Progenitor cell of endocrine pancreas (in vitro differentiated cells): ENCODE results near the gene PNPLA2. TPM values are rescaled to one million over a fixed set of nuclear protein-coding genes. Genes with fewer than 3 reads are reported as not detected.

Source experiments
- DNase-seq: peaks from one replicate; pipeline ENCODE4 v3.0.0; 2021; ENCODE audit warnings: low spot score; ENCODE audit not compliant: unreplicated experiment
- H3K27ac Mint-ChIP-seq: 2 replicates; pipeline ENCODE4 v1.8.0; 2021; ENCODE audit warnings: mild to moderate bottlenecking, moderate library complexity, mixed read lengths
- H3K27me3 Mint-ChIP-seq: 2 replicates; pipeline ENCODE4 v1.8.0; 2021; ENCODE audit warnings: mixed read lengths
- H3K36me3 Mint-ChIP-seq: 2 replicates; pipeline ENCODE4 v1.8.0; 2022; ENCODE audit warnings: mixed read lengths; ENCODE audit not compliant: insufficient read depth
- H3K4me1 Mint-ChIP-seq: 2 replicates; pipeline ENCODE4 v1.8.0; 2021; ENCODE audit warnings: low read depth, mixed read lengths
- H3K4me3 Mint-ChIP-seq: 2 replicates; pipeline ENCODE4 v1.8.0; 2021; ENCODE audit warnings: low read depth, mild to moderate bottlenecking, moderate library complexity, mixed read lengths
- H3K9me3 Mint-ChIP-seq: 2 replicates; pipeline ENCODE4 v1.8.0; 2021; ENCODE audit warnings: low read depth, mixed read lengths
- total RNA-seq: library from RNA; stranded (reverse); gene quantifications from 2 replicates; pipeline ENCODE4 v1.2.1, GENCODE V29; 2021
- TF ChIP-seq, protein P1 (sequence below): fragments of 200-600 bp; sonication (generic); IDR thresholded peaks from one replicate; pipeline ENCODE4 v1.5.0; 2021; ENCODE audit warnings: antibody characterized with exemption, mild to moderate bottlenecking; ENCODE audit not compliant: unreplicated experiment

Gene PNPLA2
- total RNA-seq, 1 donor from 2014 or later, result 51.1 TPM

GRCh38 chr11:838441-839279, 19.9 kb downstream of the PNPLA2 start:
- H3K36me3 Mint-ChIP-seq, result no peaks in the 10 kb centered on the region

DNA sequence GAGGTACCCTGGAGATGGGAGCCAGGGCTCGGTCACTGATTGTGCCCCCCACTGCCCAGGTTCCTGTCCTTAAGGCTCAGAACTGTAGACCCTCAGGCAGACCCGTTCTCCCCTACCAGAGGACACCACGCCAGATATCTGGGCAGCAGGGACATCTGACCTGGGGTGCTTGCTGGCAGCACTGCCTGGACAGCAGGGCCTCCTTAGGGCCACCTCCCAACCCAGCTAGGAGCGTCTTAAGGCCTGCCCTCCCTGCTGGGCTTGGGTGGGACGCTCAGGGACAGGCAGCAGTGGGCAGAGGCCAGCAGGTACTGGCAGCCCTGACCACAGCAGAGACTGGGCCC, 20.5 kb downstream of the PNPLA2 start:
- H3K36me3 Mint-ChIP-seq, result no peaks in the 10 kb centered on the region
- no peak overlapping the region for H3K27ac Mint-ChIP-seq
- no peaks in the 10 kb centered on the region for H3K27me3 Mint-ChIP-seq
- no peaks in the 10 kb centered on the region for H3K9me3 Mint-ChIP-seq
- TF ChIP-seq, protein P1, sequence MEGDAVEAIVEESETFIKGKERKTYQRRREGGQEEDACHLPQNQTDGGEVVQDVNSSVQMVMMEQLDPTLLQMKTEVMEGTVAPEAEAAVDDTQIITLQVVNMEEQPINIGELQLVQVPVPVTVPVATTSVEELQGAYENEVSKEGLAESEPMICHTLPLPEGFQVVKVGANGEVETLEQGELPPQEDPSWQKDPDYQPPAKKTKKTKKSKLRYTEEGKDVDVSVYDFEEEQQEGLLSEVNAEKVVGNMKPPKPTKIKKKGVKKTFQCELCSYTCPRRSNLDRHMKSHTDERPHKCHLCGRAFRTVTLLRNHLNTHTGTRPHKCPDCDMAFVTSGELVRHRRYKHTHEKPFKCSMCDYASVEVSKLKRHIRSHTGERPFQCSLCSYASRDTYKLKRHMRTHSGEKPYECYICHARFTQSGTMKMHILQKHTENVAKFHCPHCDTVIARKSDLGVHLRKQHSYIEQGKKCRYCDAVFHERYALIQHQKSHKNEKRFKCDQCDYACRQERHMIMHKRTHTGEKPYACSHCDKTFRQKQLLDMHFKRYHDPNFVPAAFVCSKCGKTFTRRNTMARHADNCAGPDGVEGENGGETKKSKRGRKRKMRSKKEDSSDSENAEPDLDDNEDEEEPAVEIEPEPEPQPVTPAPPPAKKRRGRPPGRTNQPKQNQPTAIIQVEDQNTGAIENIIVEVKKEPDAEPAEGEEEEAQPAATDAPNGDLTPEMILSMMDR, result no peak
- no peak overlapping the region for H3K4me3 Mint-ChIP-seq
- DNase-seq, result no peak
- H3K4me1 Mint-ChIP-seq, result peaks cover 10% of the 10 kb centered on the region

More at GRCh38 chr11:838441-839279, 19.9 kb downstream of the PNPLA2 start:
- Mint-ChIP-seq H3K27me3 (no peaks in the 10 kb centered on the region), H3K4me3 (no peak overlapping the region), H3K27ac (no peak overlapping the region), H3K9me3 (no peaks in the 10 kb centered on the region), H3K4me1 (peaks cover 12% of the 10 kb centered on the region)
- no peak for DNase-seq
- TF ChIP-seq, protein P1, result peak; percentile 40

- Mint-ChIP-seq H3K9me3 (no peaks in the 10 kb centered on the region), H3K36me3 (no peaks in the 10 kb centered on the region), H3K27ac (no peak overlapping the region), H3K27me3 (no peaks in the 10 kb centered on the region), H3K4me3 (peak overlapping the region; percentile 84), H3K4me1 (peaks cover 14% of the 10 kb centered on the region)
- TF ChIP-seq, protein P1, result peak; percentile 24
- DNase-seq, result no peak
Observed at GRCh38 chr11:839875-840617, 21.3 kb downstream of the PNPLA2 start.

DNA sequence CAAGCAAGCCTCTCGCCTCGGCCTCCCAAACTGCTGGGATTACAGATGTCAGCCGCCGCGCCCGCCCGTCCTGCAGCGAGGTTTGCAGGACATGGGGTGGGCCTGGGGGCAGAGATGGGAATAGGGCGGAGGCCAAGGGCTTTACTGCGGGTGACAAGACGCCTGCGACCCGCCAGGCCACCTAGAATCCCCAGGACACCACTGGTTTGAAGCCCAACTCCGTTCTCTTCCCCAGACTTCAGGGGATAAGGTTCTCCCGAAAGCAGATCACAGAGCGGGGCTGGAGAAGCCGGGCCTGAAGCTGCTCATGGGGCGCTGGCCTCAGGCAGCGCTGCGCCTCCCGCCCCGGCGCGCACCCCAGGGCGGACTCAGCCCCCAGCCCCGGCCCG, 23.3 kb downstream of the PNPLA2 start:
- Mint-ChIP-seq H3K4me3 (peak overlapping the region; percentile 84), H3K9me3 (no peaks in the 10 kb centered on the region), H3K27ac (peak overlapping the region; percentile 92), H3K36me3 (no peaks in the 10 kb centered on the region), H3K4me1 (peaks cover 15% of the 10 kb centered on the region), H3K27me3 (peaks cover 3% of the 10 kb centered on the region)
- DNase-seq, result no peak
- TF ChIP-seq, protein P1, result no peak

DNA sequence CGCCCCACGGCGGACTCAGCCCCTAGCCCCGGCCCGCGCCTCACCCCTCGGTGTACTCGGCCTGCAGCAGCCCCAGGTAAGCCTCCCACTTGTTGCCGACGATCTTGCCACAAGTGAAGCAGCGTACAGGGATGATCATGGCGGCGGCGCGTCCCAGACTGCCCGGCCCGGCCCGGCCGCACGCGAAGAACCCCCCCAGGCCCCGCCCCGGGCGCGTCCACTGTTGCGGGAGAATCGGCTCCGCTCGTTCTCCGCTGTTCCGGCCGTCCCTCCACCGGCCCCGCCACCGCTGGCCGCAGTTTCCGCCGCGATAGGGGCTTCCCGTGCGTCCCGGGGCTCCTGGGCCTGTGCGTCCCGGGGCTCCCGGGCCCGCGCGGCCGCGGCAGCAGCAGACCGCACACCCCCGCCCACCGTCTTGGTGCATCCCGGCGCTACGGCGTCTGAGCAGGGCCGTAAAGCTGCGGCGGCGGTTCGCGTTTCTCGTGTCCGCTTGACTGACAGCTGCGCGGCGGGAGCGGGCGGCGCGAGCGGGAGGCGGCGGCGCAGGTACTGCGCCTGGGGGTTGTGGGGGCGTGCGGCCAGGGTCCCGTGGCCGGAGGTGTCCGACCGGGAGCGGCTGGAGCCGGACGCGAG, 23.8 kb downstream of the PNPLA2 start, which contains the start of the genes POLR2L and TSPAN4:
TSS of gene POLR2L (minus strand) at position 160 of the 633 bp plus-strand sequence. CDS start at position 139, 21 bp downstream.
TSS of gene TSPAN4 (plus strand) at position 483 of the 633 bp plus-strand sequence. CDS start 7,453 bp downstream, outside the sequence.
- Mint-ChIP-seq H3K4me1 (peaks cover 15% of the 10 kb centered on the region), H3K36me3 (no peaks in the 10 kb centered on the region), H3K27me3 (peaks cover 3% of the 10 kb centered on the region), H3K4me3 (peak within 1 kb of the TSS; percentile 84), H3K9me3 (no peaks in the 10 kb centered on the region), H3K27ac (peak within 1 kb of the TSS; percentile 92)
- peak; percentile 77 for DNase-seq
- TF ChIP-seq, protein P1, result no peak
